Psoas muscle (tissue), 8 donors: ENCODE results near the gene ACACB. TPM values are rescaled to one million over a fixed set of nuclear protein-coding genes. Genes with fewer than 3 reads are reported as not detected.

Source experiments
- ATAC-seq, 4 donors: fragments of 200-7000 bp; cut with Tn5 transposase; one replicate each; pipeline ENCODE4 v1.9.1; 2020; ENCODE audit warnings: moderate library complexity in 3 of 4, mild to moderate bottlenecking in 2 of 4
- DNase-seq, 2 donors: peaks; one replicate each; pipeline ENCODE4 v3.0.0-alpha.2; 2020
- H3K27ac ChIP-seq: fragments of 200-600 bp; one replicate; pipeline ENCODE4 v1.8.0; 2022
- H3K27me3 ChIP-seq, 3 donors: fragments of 200-600 bp in 1 of 3; one replicate each; pipeline versions ENCODE4 v1.6.1 to v1.8.0; 2013 to 2022; ENCODE audit warnings: low read length in 2 of 3, mild to moderate bottlenecking in 2 of 3, moderate library complexity in 1 of 3; ENCODE audit not compliant: insufficient read depth in 3 of 3
- H3K36me3 ChIP-seq, 2 donors: fragments of 200-600 bp in 1 of 2; one replicate each; pipeline versions ENCODE4 v1.6.1 to v1.8.0; 2013 to 2022; ENCODE audit warnings: low read depth in 1 of 2, mild to moderate bottlenecking in 1 of 2, moderate library complexity in 1 of 2; ENCODE audit not compliant: insufficient read depth in 1 of 2
- H3K4me1 ChIP-seq: fragments of 200-600 bp; one replicate; pipeline ENCODE4 v1.8.0; 2022
- H3K4me3 ChIP-seq: fragments of 200-600 bp; one replicate; pipeline ENCODE4 v1.8.0; 2022; ENCODE audit warnings: mild to moderate bottlenecking
- H3K9me3 ChIP-seq: fragments of 200-600 bp; one replicate; pipeline ENCODE4 v1.8.0; 2022
- CTCF ChIP-seq: fragments of 200-600 bp; IDR thresholded peaks from one replicate; pipeline ENCODE4 v1.8.0; 2022; ENCODE audit warnings: antibody characterized with exemption
- WGBS, 3 donors: extraction: QIAGEN DNeasy Blood & Tissue Kit; methylation state at CpG; one replicate each; pipeline versions ENCODE4 v1.1.6 to v1.1.7; 2013; 5-methylcytosine and 5-hydroxymethylcytosine counted together
- intact Hi-C, 2 donors: fragments of 100-400 bp; cut with DNase I; formaldehyde crosslinking; loops; one replicate each; pipeline versions ENCODE4 v1.11.0 to v1.14.2; 2022
- polyA plus RNA-seq, 3 donors: library from polyadenylated mRNA; stranded (reverse); fragments of 200-250 nt; gene quantifications; one replicate each; pipeline ENCODE4 v1.2.3, GENCODE V29; 2013
- total RNA-seq, 4 donors: library from RNA; stranded (reverse); fragmentation: NEBNext Ultra II Directional in 2 of 4; extraction: Animal tissue kit (Norgen Biotek cat#: 25700) in 2 of 4; gene quantifications; one replicate each; pipeline versions ENCODE4 v1.2.1 to v1.2.4, GENCODE V29; 2021 to 2023
- donor health status: healthy with polysubstance abuse.
- donor health status: DM: no; HTN: no; CAD: no; lungs with moderate emphysema.
- donor health status: Bipolar disorder and iron deficiency.
- donor health status: healthy.
- donor health status: DM: yes; HTN: yes; CAD: no.
- donor health status: DM: no; HTN: no; CAD: no.
- donor health status: DM: no; HTN: no; CAD: no.
- donor health status: DM: yes; HTN: yes; CAD: no.

The ACACB gene
- total and polyA plus RNA-seq, 7 donors = 27.0 to 503 (median 246) TPM

- Histone ChIP-seq H3K4me1 (peaks cover 64% of the 10 kb centered on the region), H3K27ac (peak overlapping the region; percentile 80), H3K36me3 (no peaks in the 10 kb centered on the region), H3K27me3 (no peaks in the 10 kb centered on the region), H3K9me3 (no peaks in the 10 kb centered on the region), H3K4me3 (peak overlapping the region; percentile 75)
- whole genome bisulfite sequencing, 3 donors = 1 to 2% (median 1%) methylated on average over 54 to 61 of the region's 61 CpGs
- peak; percentile 84 to 96 (median 88) for ATAC-seq
- intact Hi-C loops = loop anchor here (2.0 to 5.0 kb wide), 2 partner anchors 42 to 44 kb away; no protein-coding TSS in a partner anchor
- DNase-seq = peak; percentile 87 to 93
- TF ChIP-seq CTCF = no peak
These were observed 38.4 kb downstream of the ACACB start for GRCh38 chr12:109154451-109155438.

- Histone ChIP-seq H3K4me1 (peaks cover 66% of the 10 kb centered on the region), H3K4me3 (no peak overlapping the region), H3K27ac (no peak overlapping the region), H3K27me3 (no peaks in the 10 kb centered on the region), H3K9me3 (no peaks in the 10 kb centered on the region), H3K36me3 (no peaks in the 10 kb centered on the region)
- WGBS, 3 donors = 90 to 97% (median 95%) methylated on average over 5 of the region's 5 CpGs
- ATAC-seq (no peak), DNase-seq (no peak)
- intact Hi-C loops = loop anchor here in 1 of 2 donors (5.0 kb wide), 1 partner anchor 44 kb away; no protein-coding TSS in a partner anchor
- no peak for TF ChIP-seq CTCF
These were observed 39.6 kb downstream of the ACACB start for GRCh38 chr12:109156036-109156435.

- Histone ChIP-seq H3K4me3 (no peak overlapping the region), H3K36me3 (no peaks in the 10 kb centered on the region), H3K27ac (no peak overlapping the region), H3K4me1 (peaks cover 67% of the 10 kb centered on the region), H3K27me3 (no peaks in the 10 kb centered on the region), H3K9me3 (no peaks in the 10 kb centered on the region)
- intact Hi-C loops = loop anchor here in 1 of 2 donors (5.0 kb wide), 1 partner anchor 44 kb away; no protein-coding TSS in a partner anchor
- DNase-seq (no peak), ATAC-seq (no peak)
- TF ChIP-seq CTCF = no peak
- WGBS, 3 donors = 91 to 93% (median 91%) methylated on average over 5 of the region's 5 CpGs
These were observed 40.2 kb downstream of the ACACB start for GRCh38 chr12:109156586-109156985.

GRCh38 chr12:109157986-109158385 lies 41.6 kb downstream of the ACACB start:
- intact Hi-C loops = loop anchor here in 1 of 2 donors (5.0 kb wide), 1 partner anchor 46 kb away; no protein-coding TSS in a partner anchor
- no peak for ATAC-seq

More at GRCh38 chr12:109157986-109158385, 41.6 kb downstream of the ACACB start:
- DNase-seq = no peak
- Histone ChIP-seq H3K4me1 (peaks cover 68% of the 10 kb centered on the region), H3K27me3 (no peaks in the 10 kb centered on the region), H3K4me3 (no peak overlapping the region), H3K9me3 (no peaks in the 10 kb centered on the region), H3K36me3 (peaks cover 0 to 5% of the 10 kb centered on the region in 2 donors), H3K27ac (peak overlapping the region; percentile 7)
- 40 to 49% (median 47%) methylated on average over 5 of the region's 5 CpGs for WGBS, 3 donors
- no peak for TF ChIP-seq CTCF
